K562 (cell line): ENCODE results near the gene HNRNPLL. TPM values are rescaled to one million over a fixed set of nuclear protein-coding genes. Genes with fewer than 3 reads are reported as not detected.

Experiments
- ATF1 ChIP-seq, 2 experiments: fragments of 450-650 bp in 1 of 2; IDR thresholded peaks; 2 replicates each; pipeline ENCODE4 v1.6.1; 2016; ENCODE audit warnings: missing compliant biosample characterization in 1 of 2, missing genetic modification characterization in 1 of 2
- CCNT2 ChIP-seq: IDR thresholded peaks from 2 replicates; pipeline ENCODE4 v1.6.1; 2011; ENCODE audit warnings: borderline replicate concordance, low read depth, mild to moderate bottlenecking, moderate library complexity, mixed read lengths, low read length; ENCODE audit not compliant: insufficient read length; ENCODE audit errors: extremely low read depth
- ESRRB ChIP-seq: fragments of 250-450 bp; sonication (Bioruptor Pico); IDR thresholded peaks from 2 replicates; pipeline ENCODE4 v1.5.0; 2020; ENCODE audit warnings: mild to moderate bottlenecking, moderate library complexity, borderline replicate concordance
- FIP1L1 ChIP-seq: fragments of 200-400 bp; formaldehyde crosslinking; IDR thresholded peaks from 2 replicates; pipeline ENCODE4 v1.6.1; 2018; ENCODE audit warnings: mild to moderate bottlenecking, low read depth, low read length; ENCODE audit not compliant: poor library complexity, severe bottlenecking
- HDAC3 ChIP-seq: fragments of 450-650 bp; IDR thresholded peaks from 2 replicates; pipeline ENCODE4 v1.6.1; 2018; ENCODE audit warnings: borderline replicate concordance, mild to moderate bottlenecking, moderate library complexity; ENCODE audit not compliant: partially characterized antibody
- IRF1 ChIP-seq: sonication (generic); formaldehyde crosslinking; IDR thresholded peaks from 2 replicates; pipeline ENCODE4 v1.8.0; 2022; ENCODE audit warnings: missing genetic modification reagents, mild to moderate bottlenecking, borderline replicate concordance
- MAZ ChIP-seq, 2 experiments: fragments of 450-650 bp in 1 of 2; sonication (generic) in 1 of 2; formaldehyde crosslinking; IDR thresholded peaks in 1 of 2; conservative IDR thresholded peaks in 1 of 2; 2 replicates each; pipeline versions ENCODE4 v1.4.0 to v1.5.0; 2020; ENCODE audit warnings: mild to moderate bottlenecking in 1 of 2, missing genetic modification reagents in 1 of 2
- MED1 ChIP-seq: sonication (generic); formaldehyde crosslinking; IDR thresholded peaks from 2 replicates; pipeline ENCODE4 v1.8.1; 2023; ENCODE audit warnings: missing genetic modification reagents, borderline replicate concordance
- NEUROD1 ChIP-seq: fragments of 150-350 bp; IDR thresholded peaks from 2 replicates; pipeline ENCODE4 v1.6.1; 2014; ENCODE audit warnings: borderline replicate concordance, low read length, low read depth; ENCODE audit not compliant: partially characterized antibody
- PHB2 ChIP-seq: fragments of 450-650 bp; IDR thresholded peaks from 2 replicates; pipeline ENCODE4 v1.6.1; 2017; ENCODE audit warnings: low read depth
- SIX5 ChIP-seq, 2 experiments: IDR thresholded peaks; 2 replicates each; pipeline ENCODE4 v1.6.1; 2011; ENCODE audit warnings: low read length in 2 of 2, borderline replicate concordance in 1 of 2, low read depth in 1 of 2, mild to moderate bottlenecking in 1 of 2, moderate library complexity in 1 of 2; ENCODE audit not compliant: insufficient read depth in 1 of 2
- SMARCE1 ChIP-seq: fragments of 450-650 bp; IDR thresholded peaks from 2 replicates; pipeline ENCODE4 v1.7.1; 2016; ENCODE audit warnings: mild to moderate bottlenecking
- ZC3H11A ChIP-seq: IDR thresholded peaks from 2 replicates; pipeline ENCODE4 v1.6.1; 2012; ENCODE audit warnings: low read depth, low read length, improper control_type of control experiment
- ZNF134 ChIP-seq: fragments of 250-450 bp; sonication (Bioruptor Pico); conservative IDR thresholded peaks from 2 replicates; pipeline ENCODE4 v1.4.0; 2020
- ZNF3 ChIP-seq: fragments of 250-450 bp; sonication (Bioruptor Pico); IDR thresholded peaks from 2 replicates; pipeline ENCODE4 v1.5.0; 2021; ENCODE audit warnings: mild to moderate bottlenecking, moderate library complexity
- ZNF511 ChIP-seq: sonication (generic); formaldehyde crosslinking; IDR thresholded peaks from 2 replicates; pipeline ENCODE4 v1.8.0; 2022; ENCODE audit warnings: mild to moderate bottlenecking, missing genetic modification reagents
- ZNF766 ChIP-seq: fragments of 200-800 bp; sonication (Bioruptor generic); conservative IDR thresholded peaks from 2 replicates; pipeline ENCODE4 v1.6.1; 2016; ENCODE audit warnings: missing genetic modification characterization, missing compliant biosample characterization
- polyA plus RNA-seq, 8 experiments: library from polyadenylated mRNA; depleted of rRNA in 4 of 8; stranded (reverse) in 5 of 8; unstranded in 3 of 8; fragments of >200 nt; fragmentation: Nextera tagmentation in 2 of 8; fragmentation: Illumina TruSeq in 1 of 8; extraction: Ambion mirVana in 2 of 8; extraction: Trizol in 1 of 8; gene quantifications; 2 replicates each; pipeline versions ENCODE4 v1.2.1 to v1.2.3, GENCODE V29; 2011 to 2014; ENCODE audit warnings: inconsistent platforms in 1 of 8, missing spikeins in 1 of 8
- total RNA-seq, 7 experiments: library from RNA; depleted of rRNA in 6 of 7; stranded (reverse); fragments of >200 nt in 6 of 7; fragmentation: Illumina TruSeq in 2 of 7; extraction: Trizol in 2 of 7; gene quantifications; 2 replicates each; pipeline versions ENCODE4 v1.2.1 to v1.2.3, GENCODE V29; 2011 to 2021; ENCODE audit warnings: low replicate concordance in 1 of 7
- TF ChIP-seq, protein P1 (sequence below): sonication (generic); formaldehyde crosslinking; IDR thresholded peaks from 2 replicates; pipeline ENCODE4 v1.8.1; 2023; ENCODE audit warnings: mild to moderate bottlenecking, missing genetic modification reagents, moderate library complexity
- TF ChIP-seq, protein P2 (sequence below): fragments of 200-400 bp; formaldehyde crosslinking; IDR thresholded peaks from 2 replicates; pipeline ENCODE4 v1.6.1; 2017; ENCODE audit warnings: mild to moderate bottlenecking, low read depth, low read length, moderate library complexity

The HNRNPLL gene
- total and polyA plus RNA-seq, 9 of the 15 experiments (the other 6 are each of a cell fraction or from before 2014, with no cell fraction given): 19.8 to 135 (median 57.8) TPM

GRCh38 chr2:38602732-38603401 lies at the start of gene HNRNPLL (continued):
- TF ChIP-seq ZNF3 (CRISPR knock-in tag): no peak
- TF ChIP-seq ZNF134 (CRISPR knock-in tag): no peak
- TF ChIP-seq HDAC3: no peak
- TF ChIP-seq MAZ (CRISPR knock-in tag; conservative IDR thresholded peaks at IDR 0.05 in 1 of 2, IDR thresholded peaks at IDR 0.05 in 1 of 2): peak; percentile 96 to 98
- peak; percentile 91 for TF ChIP-seq NEUROD1
- TF ChIP-seq SMARCE1: no peak
- no peak for TF ChIP-seq ZC3H11A
- TF ChIP-seq MED1 (CRISPR knock-in tag): no peak
- no peak for TF ChIP-seq ZNF766
- TF ChIP-seq, protein P1, sequence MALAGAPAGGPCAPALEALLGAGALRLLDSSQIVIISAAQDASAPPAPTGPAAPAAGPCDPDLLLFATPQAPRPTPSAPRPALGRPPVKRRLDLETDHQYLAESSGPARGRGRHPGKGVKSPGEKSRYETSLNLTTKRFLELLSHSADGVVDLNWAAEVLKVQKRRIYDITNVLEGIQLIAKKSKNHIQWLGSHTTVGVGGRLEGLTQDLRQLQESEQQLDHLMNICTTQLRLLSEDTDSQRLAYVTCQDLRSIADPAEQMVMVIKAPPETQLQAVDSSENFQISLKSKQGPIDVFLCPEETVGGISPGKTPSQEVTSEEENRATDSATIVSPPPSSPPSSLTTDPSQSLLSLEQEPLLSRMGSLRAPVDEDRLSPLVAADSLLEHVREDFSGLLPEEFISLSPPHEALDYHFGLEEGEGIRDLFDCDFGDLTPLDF: peak; percentile 76
- TF ChIP-seq ATF1 (CRISPR knock-in tag; IDR thresholded peaks at IDR 0.05): no peak
- peak; percentile 69 for TF ChIP-seq ATF1 (tag; IDR thresholded peaks at IDR 0.05)
- TF ChIP-seq, protein P2, sequence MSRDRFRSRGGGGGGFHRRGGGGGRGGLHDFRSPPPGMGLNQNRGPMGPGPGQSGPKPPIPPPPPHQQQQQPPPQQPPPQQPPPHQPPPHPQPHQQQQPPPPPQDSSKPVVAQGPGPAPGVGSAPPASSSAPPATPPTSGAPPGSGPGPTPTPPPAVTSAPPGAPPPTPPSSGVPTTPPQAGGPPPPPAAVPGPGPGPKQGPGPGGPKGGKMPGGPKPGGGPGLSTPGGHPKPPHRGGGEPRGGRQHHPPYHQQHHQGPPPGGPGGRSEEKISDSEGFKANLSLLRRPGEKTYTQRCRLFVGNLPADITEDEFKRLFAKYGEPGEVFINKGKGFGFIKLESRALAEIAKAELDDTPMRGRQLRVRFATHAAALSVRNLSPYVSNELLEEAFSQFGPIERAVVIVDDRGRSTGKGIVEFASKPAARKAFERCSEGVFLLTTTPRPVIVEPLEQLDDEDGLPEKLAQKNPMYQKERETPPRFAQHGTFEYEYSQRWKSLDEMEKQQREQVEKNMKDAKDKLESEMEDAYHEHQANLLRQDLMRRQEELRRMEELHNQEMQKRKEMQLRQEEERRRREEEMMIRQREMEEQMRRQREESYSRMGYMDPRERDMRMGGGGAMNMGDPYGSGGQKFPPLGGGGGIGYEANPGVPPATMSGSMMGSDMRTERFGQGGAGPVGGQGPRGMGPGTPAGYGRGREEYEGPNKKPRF: no peak
- no peak for TF ChIP-seq SIX5 (IDR thresholded peaks at IDR 0.05; ENCODE audit: borderline replicate concordance in 1 of 2, insufficient read depth in 1 of 2, low read depth in 1 of 2, low read length in 2 of 2)
- peak; percentile 33 for TF ChIP-seq FIP1L1
- TF ChIP-seq CCNT2: peak; percentile 95
- TF ChIP-seq ESRRB (CRISPR knock-in tag): no peak
- no peak for TF ChIP-seq ZNF511 (CRISPR knock-in tag)
- no peak for TF ChIP-seq IRF1
- TF ChIP-seq PHB2: no peak
